PC-3 (cell line): ENCODE measurements around the gene HDAC4. TPM values are rescaled to one million over a fixed set of nuclear protein-coding genes. Genes with fewer than 3 reads are reported as not detected.

Experiments used
- ATAC-seq: fragments of 200-7000 bp; cut with Tn5 transposase; 2 replicates; pipeline ENCODE4 v1.9.1; 2020; ENCODE audit warnings: mild to moderate bottlenecking, moderate library complexity
- BruUV-seq: library from RNA; stranded (reverse); fragments of 400-500 nt; replicated peaks from 2 replicates; lab custom pipeline; 2021; lab: Mats Ljungman, UMichigan
- CTCF ChIA-PET: fragments of 300-600 bp; sonication (Branson Sonifier 250); formaldehyde crosslinking; loops from one replicate; lab custom pipeline; 2022; ENCODE audit warnings: antibody characterized with exemption; lab: Charles Lee
- POLR2A ChIA-PET: fragments of 300-600 bp; sonication (Branson Sonifier 250); formaldehyde crosslinking; loops from one replicate; lab custom pipeline; 2022; ENCODE audit warnings: antibody characterized with exemption; ENCODE audit not compliant: unreplicated experiment; lab: Charles Lee
- DNase-seq: peaks from one replicate; pipeline ENCODE4 v3.0.0-alpha.2; 2015
- H2AFZ ChIP-seq: fragments of 300-600 bp; sonication (generic); 2 replicates; pipeline ENCODE4 v1.6.0; 2016; ENCODE audit warnings: antibody characterized with exemption, low read length
- H3F3A ChIP-seq: fragments of 300-600 bp; sonication (generic); one replicate; pipeline ENCODE4 v1.6.0; 2017; ENCODE audit warnings: antibody characterized with exemption, low read length, control low read depth, mild to moderate bottlenecking; ENCODE audit not compliant: unreplicated experiment
- H3K27ac ChIP-seq: fragments of 300-600 bp; sonication (generic); 2 replicates; pipeline ENCODE4 v1.5.1; 2016; ENCODE audit warnings: mild to moderate bottlenecking, low read length
- H3K27me3 ChIP-seq: fragments of 300-600 bp; sonication (generic); 2 replicates; pipeline ENCODE4 v1.6.1; 2016; ENCODE audit warnings: low read length, mixed read lengths
- H3K36me3 ChIP-seq: fragments of 300-600 bp; sonication (generic); 2 replicates; pipeline ENCODE4 v1.6.1; 2016; ENCODE audit warnings: low read depth, mixed run types, low read length, mixed read lengths
- H3K4me1 ChIP-seq: fragments of 300-600 bp; sonication (generic); 2 replicates; pipeline ENCODE4 v1.5.1; 2016; ENCODE audit warnings: low read length; ENCODE audit not compliant: insufficient read depth
- H3K4me2 ChIP-seq: fragments of 300-600 bp; sonication (generic); 2 replicates; pipeline ENCODE4 v1.6.0; 2016; ENCODE audit warnings: low read length
- H3K4me3 ChIP-seq: fragments of 300-600 bp; sonication (generic); 2 replicates; pipeline ENCODE4 v1.5.1; 2016; ENCODE audit warnings: mild to moderate bottlenecking, low read length, mixed read lengths
- H3K79me2 ChIP-seq: fragments of 300-600 bp; sonication (generic); 2 replicates; pipeline ENCODE4 v1.6.1; 2017; ENCODE audit warnings: low read length, mixed read lengths
- H3K9ac ChIP-seq: fragments of 300-600 bp; sonication (generic); 2 replicates; pipeline ENCODE4 v1.6.0; 2016; ENCODE audit warnings: mild to moderate bottlenecking, low read length
- H3K9me2 ChIP-seq: fragments of 300-600 bp; sonication (generic); replicated peaks from 2 replicates; pipeline ENCODE4 v1.6.1; 2016; ENCODE audit warnings: mixed run types, low read length, mixed read lengths
- H3K9me3 ChIP-seq: fragments of 300-600 bp; sonication (generic); 2 replicates; pipeline ENCODE4 v1.6.1; 2016; ENCODE audit warnings: low read length, mixed read lengths
- H4K20me1 ChIP-seq: fragments of 300-600 bp; sonication (generic); 2 replicates; pipeline ENCODE4 v1.6.1; 2016; ENCODE audit warnings: low read length, mixed read lengths
- EZH2 ChIP-seq: fragments of 300-600 bp; sonication (generic); IDR thresholded peaks from one replicate; pipeline ENCODE4 v1.6.1; 2017; ENCODE audit warnings: antibody characterized with exemption, mild to moderate bottlenecking, low read length; ENCODE audit not compliant: unreplicated experiment
- EZH2phosphoT487 ChIP-seq: fragments of 300-600 bp; sonication (generic); IDR thresholded peaks from 2 replicates; pipeline ENCODE4 v1.6.1; 2018; ENCODE audit warnings: mild to moderate bottlenecking, antibody characterized with exemption, low read length, borderline replicate concordance
- intact Hi-C: fragments of 100-400 bp; cut with micrococcal nuclease; formaldehyde crosslinking; loops from 2 replicates; pipeline ENCODE4 v1.9.0; 2023
- total RNA-seq: library from RNA; depleted of rRNA; stranded (reverse); fragments of >200 nt; gene quantifications from 2 replicates; pipeline ENCODE4 v1.2.3, GENCODE V29; 2014
- TF ChIP-seq, protein P1 (sequence below): fragments of 300-600 bp; sonication (generic); conservative IDR thresholded peaks from 2 replicates; pipeline ENCODE4 v1.5.1; 2017; ENCODE audit warnings: antibody characterized with exemption, low read depth, mild to moderate bottlenecking, low read length

Gene HDAC4
- total RNA-seq, 1 experiment from 2014 or later: 8.5 TPM

DNA sequence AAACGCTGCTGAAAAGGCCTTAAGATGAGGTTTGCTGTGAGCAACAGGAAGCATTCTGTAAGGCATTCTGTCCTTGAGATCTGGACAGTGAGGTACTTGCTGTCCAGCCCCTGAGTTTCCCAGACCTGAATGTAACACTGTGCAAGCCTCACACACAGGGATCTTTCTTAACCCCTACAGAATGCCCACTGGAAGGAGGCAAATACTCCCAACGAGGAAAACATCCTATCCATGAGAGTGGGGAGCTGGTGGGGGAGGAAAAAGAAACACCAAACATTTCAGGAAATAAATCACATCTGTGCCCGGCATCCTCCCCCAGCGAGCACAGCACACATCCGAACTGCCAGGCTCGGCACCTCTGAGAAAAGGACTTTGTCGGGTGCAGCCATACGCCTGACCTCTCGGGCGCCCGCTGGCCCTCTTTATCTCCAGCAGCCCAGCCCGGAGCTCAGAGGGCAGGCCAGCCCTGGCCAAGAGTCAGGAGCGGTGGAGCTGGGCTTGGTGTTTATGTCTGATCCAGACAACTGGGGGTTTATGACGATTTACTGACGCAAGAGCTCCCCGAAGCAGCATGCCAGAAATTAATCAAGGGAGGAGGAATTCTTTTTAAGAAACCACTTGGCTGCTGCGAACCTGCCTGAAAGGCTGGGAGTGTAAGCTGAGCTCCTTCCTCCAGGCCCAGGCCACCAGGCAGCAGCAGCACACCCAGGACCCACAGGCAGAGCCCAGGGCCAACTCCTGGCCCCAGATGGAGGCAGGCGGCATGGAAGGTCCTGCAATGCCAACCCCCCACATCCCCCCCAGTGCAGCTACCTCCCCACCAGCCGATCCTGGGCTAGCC lies 72.2 kb downstream of the HDAC4 start:
- no peaks in the 10 kb centered on the region for H3K79me2 ChIP-seq
- no peaks in the 10 kb centered on the region for H3K9me2 ChIP-seq
- H3K27ac ChIP-seq: no peak overlapping the region
- POLR2A ChIA-PET: no interaction called here
- no peak overlapping the region for H3K4me3 ChIP-seq
- H3K27me3 ChIP-seq: no peaks in the 10 kb centered on the region
- ATAC-seq (no peak), DNase-seq (no peak)
- no peak overlapping the region for H2AFZ ChIP-seq
- no TSS peak for BruUV-seq
- no peaks in the 10 kb centered on the region for H3K36me3 ChIP-seq
- H3F3A ChIP-seq: no peaks in the 10 kb centered on the region
- no peak overlapping the region for H3K9ac ChIP-seq
- TF ChIP-seq EZH2: no peak
- no peak for TF ChIP-seq EZH2phosphoT487
- TF ChIP-seq, protein P1, sequence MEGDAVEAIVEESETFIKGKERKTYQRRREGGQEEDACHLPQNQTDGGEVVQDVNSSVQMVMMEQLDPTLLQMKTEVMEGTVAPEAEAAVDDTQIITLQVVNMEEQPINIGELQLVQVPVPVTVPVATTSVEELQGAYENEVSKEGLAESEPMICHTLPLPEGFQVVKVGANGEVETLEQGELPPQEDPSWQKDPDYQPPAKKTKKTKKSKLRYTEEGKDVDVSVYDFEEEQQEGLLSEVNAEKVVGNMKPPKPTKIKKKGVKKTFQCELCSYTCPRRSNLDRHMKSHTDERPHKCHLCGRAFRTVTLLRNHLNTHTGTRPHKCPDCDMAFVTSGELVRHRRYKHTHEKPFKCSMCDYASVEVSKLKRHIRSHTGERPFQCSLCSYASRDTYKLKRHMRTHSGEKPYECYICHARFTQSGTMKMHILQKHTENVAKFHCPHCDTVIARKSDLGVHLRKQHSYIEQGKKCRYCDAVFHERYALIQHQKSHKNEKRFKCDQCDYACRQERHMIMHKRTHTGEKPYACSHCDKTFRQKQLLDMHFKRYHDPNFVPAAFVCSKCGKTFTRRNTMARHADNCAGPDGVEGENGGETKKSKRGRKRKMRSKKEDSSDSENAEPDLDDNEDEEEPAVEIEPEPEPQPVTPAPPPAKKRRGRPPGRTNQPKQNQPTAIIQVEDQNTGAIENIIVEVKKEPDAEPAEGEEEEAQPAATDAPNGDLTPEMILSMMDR: no peak
- no peaks in the 10 kb centered on the region; the same call in 1 of the 2 replicates for H4K20me1 ChIP-seq
- peaks cover 4% of the 10 kb centered on the region; the same call in 1 of the 2 replicates for H3K4me1 ChIP-seq
- H3K4me2 ChIP-seq: no peak overlapping the region
- H3K9me3 ChIP-seq: no peaks in the 10 kb centered on the region
- CTCF ChIA-PET: no interaction called here
- intact Hi-C loops: no loop called here

DNA sequence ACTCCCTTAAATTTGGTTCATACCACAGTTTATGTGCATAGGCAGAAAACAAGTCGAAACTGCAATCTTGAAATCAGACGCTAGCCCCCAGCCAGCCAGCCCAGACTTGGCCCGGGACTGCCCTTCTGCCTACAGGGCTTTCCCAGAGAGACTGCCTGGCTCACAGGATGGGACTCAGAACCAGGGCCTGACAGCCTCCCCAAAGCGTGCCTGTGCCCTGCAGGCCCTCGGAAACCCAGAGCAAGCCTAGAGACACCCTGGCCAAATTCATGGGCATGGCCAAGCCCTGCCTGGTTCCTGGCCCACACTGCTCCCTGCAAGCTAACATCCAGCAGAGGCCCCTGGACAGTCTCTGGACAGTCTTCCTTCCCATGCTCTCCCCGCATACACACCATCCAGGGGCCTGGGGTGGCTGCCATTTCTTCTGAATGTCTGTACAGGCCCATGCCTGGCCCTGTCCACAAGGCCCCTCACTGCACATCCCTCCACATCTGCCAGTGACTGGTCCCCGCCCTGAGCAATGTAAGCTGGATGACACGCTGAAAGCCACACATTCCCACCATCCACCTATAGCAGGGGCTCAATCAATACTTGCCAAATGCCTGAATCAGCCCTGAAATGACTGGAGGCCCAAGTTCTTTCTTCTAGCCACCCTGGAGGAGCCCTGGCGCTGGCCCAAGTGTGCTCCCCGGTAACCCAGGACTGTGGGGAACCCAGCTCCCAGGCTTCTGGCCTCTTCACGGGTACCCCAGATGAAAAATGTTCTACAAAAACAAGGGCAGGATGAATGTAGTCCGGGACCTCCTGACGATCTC lies 73.1 kb downstream of the HDAC4 start:
- Histone ChIP-seq H3K79me2 (no peaks in the 10 kb centered on the region), H3K4me3 (no peak overlapping the region), H3K27me3 (no peaks in the 10 kb centered on the region), H3K9me2 (no peaks in the 10 kb centered on the region), H3K4me2 (no peak overlapping the region), H2AFZ (no peak overlapping the region), H3K27ac (no peak overlapping the region), H4K20me1 (no peaks in the 10 kb centered on the region; the same call in 1 of the 2 replicates), H3K4me1 (peaks cover 4% of the 10 kb centered on the region; the same call in 1 of the 2 replicates), H3K9ac (no peak overlapping the region), H3F3A (no peaks in the 10 kb centered on the region), H3K9me3 (no peaks in the 10 kb centered on the region), H3K36me3 (no peaks in the 10 kb centered on the region)
- BruUV-seq: no TSS peak
- ChIA-PET CTCF (no interaction called here), POLR2A (no interaction called here)
- DNase-seq (no peak), ATAC-seq (no peak)
- intact Hi-C loops: no loop called here
- TF ChIP-seq, protein P1: no peak
- TF ChIP-seq EZH2phosphoT487 (no peak), EZH2 (no peak)
